GM18498 (cell line): ENCODE data around the gene CKAP2L.

Experiments used
- ATAC-seq: cut with Tn5 transposase; IDR thresholded peaks from one replicate; pipeline ENCODE4 v1.9.1; 2021; ENCODE audit warnings: mild to moderate bottlenecking, moderate library complexity; ENCODE audit not compliant: unreplicated experiment

Gene CKAP2L

GRCh38 chr2:112791693-112792230, 27.4 kb upstream of the CKAP2L start:
- no peak for ATAC-seq

DNA sequence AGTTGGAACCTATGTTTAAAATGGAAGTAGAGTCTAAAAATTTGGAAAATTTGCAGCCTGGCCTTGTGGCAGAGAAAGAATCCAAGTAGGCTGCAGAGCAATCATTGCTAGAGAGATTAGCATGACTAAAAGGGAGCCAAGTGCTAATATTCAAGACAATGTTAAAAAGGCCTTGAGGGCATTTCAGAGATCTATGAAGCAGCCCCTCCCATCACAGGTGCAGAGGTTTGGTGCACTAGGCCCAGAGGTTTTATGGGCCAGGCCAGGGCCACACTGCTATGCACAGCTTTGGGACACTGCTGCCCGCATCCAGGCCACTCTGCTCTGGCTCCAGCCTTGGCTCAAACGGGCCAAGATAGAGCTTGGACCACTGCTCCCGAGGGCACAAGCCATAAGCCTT, 26.6 kb upstream of the CKAP2L start:
- no peak for ATAC-seq

DNA sequence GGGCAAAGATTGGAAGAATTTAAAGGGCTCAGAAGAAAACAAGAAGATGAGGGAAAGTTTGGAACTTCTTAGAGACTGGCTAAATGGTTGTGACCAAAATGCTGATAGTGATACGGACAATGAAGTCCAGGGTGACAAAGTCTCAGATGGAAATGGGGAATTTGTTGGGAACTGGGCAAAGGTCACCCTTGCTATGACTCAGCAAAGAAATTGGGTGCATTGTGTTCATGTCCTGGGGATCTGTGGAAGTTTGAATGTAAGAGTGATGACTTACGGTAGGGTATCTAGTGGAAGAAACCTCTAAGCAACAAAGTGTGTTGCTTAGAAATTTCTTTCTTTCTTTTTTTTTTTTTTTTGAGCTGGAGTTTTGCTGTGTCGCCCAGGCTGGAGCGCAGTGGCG, 25.9 kb upstream of the CKAP2L start:
- no peak for ATAC-seq

DNA sequence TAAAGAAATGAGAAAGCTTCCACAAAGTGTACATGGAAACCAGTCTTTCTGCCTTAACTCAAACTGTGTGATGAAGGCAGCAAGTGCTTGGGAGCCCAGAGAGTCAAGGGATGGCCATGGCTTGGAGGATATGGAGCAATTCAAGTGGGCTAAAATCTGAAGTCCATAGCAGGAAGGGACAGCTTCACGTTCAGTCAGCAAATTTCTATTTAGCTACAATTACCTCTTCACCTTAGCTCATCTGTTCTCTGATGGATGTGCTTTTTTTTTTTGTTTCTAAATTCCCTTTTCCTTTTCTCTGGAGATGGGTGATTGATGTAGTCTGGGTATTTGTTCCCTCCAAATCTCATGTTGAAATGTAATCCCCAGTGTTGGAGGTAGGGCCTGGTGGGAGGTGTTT, 24.8 kb upstream of the CKAP2L start:
- ATAC-seq: no peak

DNA sequence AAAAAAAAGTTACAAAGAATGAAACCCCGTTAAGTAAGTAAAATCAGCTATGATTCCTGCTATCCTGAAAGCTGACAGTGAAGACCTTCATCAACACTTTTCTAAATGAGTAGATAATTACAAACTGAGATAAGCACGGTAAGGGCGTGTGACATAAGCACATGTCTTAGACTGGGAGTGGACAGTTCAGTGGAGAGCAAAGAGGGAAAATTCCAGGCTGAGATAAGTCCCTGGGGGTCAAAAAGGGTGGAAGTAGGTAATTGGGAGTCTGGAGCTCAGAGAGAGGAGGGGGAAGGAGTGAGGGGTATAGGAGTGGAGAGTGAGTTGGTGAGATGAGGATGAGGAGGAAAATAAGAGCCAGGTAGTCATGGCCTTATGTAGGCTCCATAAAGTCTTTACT, 24.2 kb upstream of the CKAP2L start:
- ATAC-seq: no peak

DNA sequence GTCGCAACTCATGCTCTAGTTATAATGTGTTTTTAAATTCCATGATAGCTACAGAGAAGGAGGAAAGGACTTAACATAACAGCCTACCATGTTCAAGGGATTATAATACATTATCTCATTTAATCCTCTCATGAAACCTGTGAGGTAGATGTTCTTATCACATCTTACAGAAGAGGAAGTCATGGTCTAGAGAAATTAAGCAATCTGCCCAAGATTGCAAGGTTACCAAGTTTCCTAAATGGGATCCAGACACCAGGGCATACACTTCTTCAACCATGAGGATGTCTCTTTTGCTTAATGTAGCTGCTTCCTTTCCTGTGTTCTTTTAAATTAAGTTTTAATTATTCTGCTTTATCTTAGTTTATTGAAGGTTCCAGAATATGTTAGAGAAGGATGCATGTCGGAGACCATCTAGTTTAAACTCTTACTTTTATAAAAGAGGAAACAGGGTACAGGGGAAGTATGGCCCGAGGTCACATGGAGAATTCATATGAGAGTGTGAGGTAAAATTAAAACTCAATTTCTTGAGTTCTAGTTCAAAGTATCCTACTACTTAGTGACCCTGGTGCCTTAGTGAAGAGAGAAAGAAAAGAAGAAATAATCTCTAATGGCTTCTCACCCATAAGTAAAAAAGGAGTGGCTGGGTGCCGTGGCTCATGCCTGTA, 23.5 kb upstream of the CKAP2L start:
- no peak for ATAC-seq

DNA sequence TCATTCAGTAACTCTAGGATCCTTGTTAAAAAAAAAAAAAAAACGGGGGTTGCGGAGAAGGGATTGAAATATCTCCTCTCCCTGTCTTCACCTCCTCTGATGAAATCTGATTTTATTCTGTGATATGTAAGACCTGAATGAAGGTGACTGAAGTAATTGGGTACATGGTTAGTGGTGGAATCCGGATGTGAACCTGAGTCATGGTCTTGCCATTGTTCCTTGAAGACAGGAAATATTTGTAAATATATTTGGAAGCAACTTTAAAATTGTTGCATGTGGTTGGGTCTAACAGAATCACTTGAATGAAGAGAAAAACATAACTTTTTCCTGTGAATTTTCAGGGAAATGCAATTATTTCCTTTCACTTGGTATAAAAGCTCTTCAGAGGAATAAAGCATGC, 22.9 kb upstream of the CKAP2L start:
- no peak for ATAC-seq

DNA sequence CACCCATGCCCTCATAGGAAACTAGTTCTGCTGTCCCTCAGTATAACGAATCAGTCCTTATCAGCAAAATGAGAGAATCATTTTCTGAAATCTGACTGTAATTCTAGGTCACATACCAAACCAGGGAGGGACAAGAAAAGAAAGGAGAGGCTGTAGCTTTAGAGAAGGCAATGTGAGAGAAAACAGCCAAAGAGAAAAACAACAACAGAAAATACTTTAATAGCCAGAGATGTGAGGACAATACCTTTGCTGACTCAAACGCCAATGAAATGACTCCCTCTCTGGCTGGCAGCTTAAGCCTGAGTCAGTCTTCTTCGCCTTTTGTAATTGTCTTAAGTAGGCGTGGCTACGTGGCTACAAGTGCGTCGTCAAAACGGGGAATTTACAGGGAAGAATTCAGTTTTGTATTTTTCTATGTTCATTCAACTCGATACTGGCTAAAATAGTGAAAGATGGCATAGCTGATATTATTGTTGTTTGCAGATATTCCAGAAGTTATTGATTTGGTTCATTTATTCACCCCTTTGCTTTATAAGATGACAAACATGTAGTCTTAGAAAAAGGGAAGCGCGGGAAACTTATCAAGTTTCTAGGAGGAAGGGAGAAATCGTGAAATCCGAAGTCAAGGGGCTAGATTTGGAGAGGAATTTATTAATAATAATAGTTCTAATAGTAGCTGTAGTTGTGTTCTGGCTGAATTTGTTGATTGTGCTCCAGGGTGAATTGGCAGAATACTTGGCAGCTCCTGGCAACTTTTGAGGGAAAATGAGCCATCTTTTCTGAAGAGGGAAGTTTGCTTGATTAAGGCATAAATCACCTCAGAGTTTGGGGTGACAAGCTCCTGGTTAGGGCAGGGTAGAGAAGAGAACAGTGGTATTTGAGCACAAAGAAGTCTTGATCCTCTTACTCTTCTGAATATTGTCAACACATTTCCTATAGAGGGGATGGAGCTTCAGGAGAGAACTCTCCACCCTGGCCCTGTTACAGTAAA, 20.1 kb upstream of the CKAP2L start, which contains the start of gene IL1A:
TSS of gene IL1A (minus strand) at position 295 of the 991 bp plus-strand sequence. CDS start 723 bp downstream, outside the sequence.
- no peak for ATAC-seq

GRCh38 chr2:112783187-112783714, 18.8 kb upstream of the CKAP2L start:
- ATAC-seq: no peak

- ATAC-seq: peak; percentile 86
These were observed 17.9 kb upstream of the CKAP2L start for GRCh38 chr2:112782234-112782799.

GRCh38 chr2:112779598-112779997, 15.2 kb upstream of the CKAP2L start:
- ATAC-seq: no peak

DNA sequence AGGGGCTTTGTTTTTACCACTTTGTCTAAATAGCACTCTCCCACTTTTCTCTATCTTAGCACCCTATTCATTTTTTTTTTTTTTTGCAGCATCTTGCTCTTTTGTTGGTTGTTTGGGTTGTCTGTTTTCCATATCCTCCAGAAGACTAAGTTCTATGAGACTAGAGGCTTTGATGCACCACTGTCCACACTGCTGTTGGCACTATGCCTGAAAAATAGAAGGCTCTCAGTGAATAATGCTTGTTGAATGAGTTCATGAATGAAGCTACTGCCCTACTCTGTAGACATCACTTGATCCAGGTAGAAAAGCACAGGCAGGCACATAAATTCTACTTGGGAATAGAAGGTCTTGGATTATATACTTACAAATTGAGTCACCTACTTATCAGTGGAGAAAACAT, 12.6 kb upstream of the CKAP2L start:
- ATAC-seq: no peak

DNA sequence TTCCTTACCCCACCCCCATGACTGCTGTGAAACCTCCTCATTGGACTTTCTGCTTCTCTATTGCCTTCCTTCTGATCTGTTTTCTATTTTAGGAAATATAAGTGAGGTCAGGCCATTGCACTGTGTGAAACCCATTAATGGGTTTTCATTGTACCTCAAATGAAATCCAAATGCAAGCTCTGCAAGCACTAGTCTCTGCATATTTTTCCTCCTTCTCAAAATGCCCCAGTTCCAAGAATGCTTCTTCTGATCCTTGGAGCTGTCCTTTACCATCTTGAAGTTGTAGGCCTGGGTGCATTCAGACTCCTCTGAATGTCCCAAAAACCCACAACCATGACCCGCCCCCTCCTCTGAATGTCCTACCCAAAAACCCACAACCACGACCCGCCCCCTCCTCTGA, 11.7 kb upstream of the CKAP2L start:
- ATAC-seq: no peak

GRCh38 chr2:112774536-112775285, 10.3 kb upstream of the CKAP2L start:
- ATAC-seq: no peak

DNA sequence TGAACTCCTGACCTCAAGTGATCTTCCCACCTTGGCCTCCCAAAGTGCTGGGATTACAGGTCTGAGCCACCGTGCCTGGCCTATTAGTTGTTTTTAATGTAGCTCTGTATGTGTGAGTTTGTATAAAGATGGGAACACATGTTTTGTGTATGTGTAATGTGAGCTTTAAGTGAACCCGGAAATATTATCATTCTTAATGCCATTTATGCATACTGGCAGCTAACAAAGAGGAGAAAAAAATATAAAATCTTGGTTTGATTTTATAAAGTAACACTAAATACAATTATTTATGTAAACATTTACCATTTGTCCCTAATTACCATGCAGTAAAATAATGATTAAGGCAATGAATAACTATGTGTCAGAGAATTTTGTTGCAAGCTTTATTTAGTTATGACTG, 9.1 kb upstream of the CKAP2L start:
- no peak for ATAC-seq

DNA sequence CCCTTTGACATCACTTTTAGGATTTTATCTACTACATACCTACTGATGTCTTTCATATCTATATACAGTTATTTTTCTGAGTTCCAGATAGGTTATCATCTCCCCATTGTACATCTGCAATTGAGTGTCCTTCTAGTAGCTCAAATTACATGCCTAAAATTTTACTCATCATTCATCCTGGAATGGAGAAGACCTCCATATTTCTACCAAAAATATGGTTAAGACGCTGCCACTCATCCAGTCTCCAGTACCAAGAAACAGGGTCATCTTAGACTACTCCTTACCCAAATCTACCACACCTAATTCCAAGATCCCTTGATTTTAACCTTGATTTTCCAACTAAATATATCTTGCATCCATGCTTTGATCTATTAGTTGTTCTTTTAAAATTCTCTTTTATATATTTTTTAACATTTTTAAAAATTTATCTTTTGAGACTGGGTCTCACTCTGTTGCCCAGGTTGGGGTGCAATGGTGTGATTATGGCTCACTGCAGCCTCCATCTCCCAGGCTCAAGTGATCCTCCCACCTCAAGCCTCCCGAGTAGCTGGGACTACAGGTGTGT, 8.6 kb upstream of the CKAP2L start:
- no peak for ATAC-seq

- no peak for ATAC-seq
These were observed 7.9 kb upstream of the CKAP2L start for GRCh38 chr2:112772322-112772721.

GRCh38 chr2:112768432-112768831, 4.0 kb upstream of the CKAP2L start:
- no peak for ATAC-seq

- ATAC-seq: no peak
These were observed 3.4 kb upstream of the CKAP2L start for GRCh38 chr2:112767693-112768330.

DNA sequence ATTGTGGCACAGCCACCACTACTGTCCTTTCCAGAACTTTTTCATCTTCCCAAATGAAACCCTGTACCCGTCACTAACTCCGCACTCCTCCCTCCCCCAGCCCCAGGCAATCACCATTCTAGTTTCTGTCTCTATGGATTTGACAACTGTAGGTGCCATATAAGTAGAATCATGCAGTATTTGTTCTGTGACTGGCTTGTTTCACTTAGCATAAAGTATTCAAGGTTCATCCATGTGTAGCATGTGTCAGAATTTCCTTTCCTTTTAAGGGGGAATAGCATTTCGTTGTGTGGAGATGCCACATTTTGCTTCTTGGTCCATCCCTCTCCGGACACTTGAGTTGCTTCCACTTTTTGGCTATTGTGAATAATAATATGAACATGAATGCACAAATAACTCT, 842 bp upstream of the CKAP2L start:
- no peak for ATAC-seq
